KMS-11 (cell line): ENCODE measurements around the gene DLK2.
"Not testable (repeated sequence)": the region's sequence is repeated elsewhere in the genome, so short reads cannot be mapped to it uniquely, and the experiment has no call there.

Source experiments
- H2AFZ ChIP-seq: fragments of 200-600 bp; sonication (generic); 2 replicates; pipeline ENCODE4 v1.6.1; 2016; ENCODE audit warnings: antibody characterized with exemption, mixed run types, low read depth
- H3K27ac ChIP-seq: fragments of 200-600 bp; sonication (generic); 2 replicates; pipeline ENCODE4 v1.6.1; 2016; ENCODE audit warnings: mild to moderate bottlenecking, mixed run types
- H3K27me3 ChIP-seq: fragments of 200-600 bp; sonication (generic); 2 replicates; pipeline ENCODE4 v1.6.1; 2017; ENCODE audit warnings: mild to moderate bottlenecking, low read depth, mixed run types, moderate library complexity; ENCODE audit not compliant: insufficient read depth
- H3K36me3 ChIP-seq: fragments of 200-600 bp; sonication (generic); 2 replicates; pipeline ENCODE4 v1.6.1; 2017; ENCODE audit warnings: mild to moderate bottlenecking, mixed run types; ENCODE audit not compliant: insufficient read depth
- H3K4me1 ChIP-seq: fragments of 200-600 bp; sonication (generic); 2 replicates; pipeline ENCODE4 v1.6.1; 2016; ENCODE audit warnings: mild to moderate bottlenecking, low read depth, mixed run types; ENCODE audit not compliant: poor library complexity, severe bottlenecking
- H3K4me2 ChIP-seq: fragments of 200-600 bp; sonication (generic); 2 replicates; pipeline ENCODE4 v1.7.0; 2016; ENCODE audit warnings: mild to moderate bottlenecking, mixed run types
- H3K4me3 ChIP-seq: fragments of 200-600 bp; sonication (generic); IDR thresholded peaks from 2 replicates; pipeline ENCODE4 v1.6.1; 2017; ENCODE audit warnings: low read depth, low read length, mixed read lengths; ENCODE audit not compliant: insufficient read depth
- H3K79me2 ChIP-seq: fragments of 200-600 bp; sonication (generic); 2 replicates; pipeline ENCODE4 v1.6.1; 2016; ENCODE audit warnings: low read depth, mixed run types; ENCODE audit not compliant: insufficient read depth
- H3K9ac ChIP-seq: fragments of 200-600 bp; sonication (generic); 2 replicates; pipeline ENCODE4 v1.6.1; 2016; ENCODE audit warnings: mild to moderate bottlenecking, mixed run types
- H4K20me1 ChIP-seq: fragments of 200-600 bp; sonication (generic); 2 replicates; pipeline ENCODE4 v1.6.1; 2016; ENCODE audit warnings: mild to moderate bottlenecking, mixed run types; ENCODE audit not compliant: insufficient read depth
- TF ChIP-seq, protein P1 (sequence below): fragments of 200-600 bp; sonication (generic); conservative IDR thresholded peaks from 2 replicates; pipeline ENCODE4 v1.6.1; 2017; ENCODE audit warnings: low read depth, mild to moderate bottlenecking, antibody characterized with exemption, low read length, moderate library complexity, mixed read lengths

The DLK2 gene

DNA sequence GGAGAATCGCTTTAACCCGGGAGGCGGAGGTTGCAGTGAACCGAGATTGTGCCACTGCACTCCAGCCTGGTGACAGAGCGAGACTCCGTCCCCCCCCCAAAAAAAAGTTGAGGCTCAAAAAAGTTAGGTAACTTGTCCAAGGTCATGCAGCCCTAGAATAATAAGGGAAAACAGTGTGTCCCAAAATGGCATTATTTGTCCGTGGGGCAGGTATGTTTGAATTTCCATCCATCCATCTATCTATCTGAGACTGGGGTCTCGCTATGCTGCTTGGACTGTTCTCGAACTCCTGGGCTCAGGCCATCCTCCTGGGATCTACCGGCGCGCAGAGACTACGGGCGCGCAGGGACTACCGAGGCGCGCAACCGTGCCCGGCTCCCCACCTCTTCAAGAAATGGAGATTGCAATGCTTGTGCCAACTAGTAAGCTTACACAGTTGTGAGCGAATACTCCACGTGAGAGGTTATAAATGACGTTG lies 28.4 kb downstream of the DLK2 start:
- H3K9ac ChIP-seq = peak overlapping the region; percentile 72
- H3K27ac ChIP-seq = peak overlapping the region; percentile 65
- H2AFZ ChIP-seq = peak overlapping the region; percentile 99
- peaks cover 14% of the 10 kb centered on the region for H3K4me1 ChIP-seq
- H3K4me2 ChIP-seq = peak overlapping the region; percentile 77
- H3K36me3 ChIP-seq = no peaks in the 10 kb centered on the region
- H3K27me3 ChIP-seq = no peaks in the 10 kb centered on the region
- peak overlapping the region; percentile 13 for H3K4me3 ChIP-seq
- no peaks in the 10 kb centered on the region for H4K20me1 ChIP-seq
- TF ChIP-seq, protein P1, sequence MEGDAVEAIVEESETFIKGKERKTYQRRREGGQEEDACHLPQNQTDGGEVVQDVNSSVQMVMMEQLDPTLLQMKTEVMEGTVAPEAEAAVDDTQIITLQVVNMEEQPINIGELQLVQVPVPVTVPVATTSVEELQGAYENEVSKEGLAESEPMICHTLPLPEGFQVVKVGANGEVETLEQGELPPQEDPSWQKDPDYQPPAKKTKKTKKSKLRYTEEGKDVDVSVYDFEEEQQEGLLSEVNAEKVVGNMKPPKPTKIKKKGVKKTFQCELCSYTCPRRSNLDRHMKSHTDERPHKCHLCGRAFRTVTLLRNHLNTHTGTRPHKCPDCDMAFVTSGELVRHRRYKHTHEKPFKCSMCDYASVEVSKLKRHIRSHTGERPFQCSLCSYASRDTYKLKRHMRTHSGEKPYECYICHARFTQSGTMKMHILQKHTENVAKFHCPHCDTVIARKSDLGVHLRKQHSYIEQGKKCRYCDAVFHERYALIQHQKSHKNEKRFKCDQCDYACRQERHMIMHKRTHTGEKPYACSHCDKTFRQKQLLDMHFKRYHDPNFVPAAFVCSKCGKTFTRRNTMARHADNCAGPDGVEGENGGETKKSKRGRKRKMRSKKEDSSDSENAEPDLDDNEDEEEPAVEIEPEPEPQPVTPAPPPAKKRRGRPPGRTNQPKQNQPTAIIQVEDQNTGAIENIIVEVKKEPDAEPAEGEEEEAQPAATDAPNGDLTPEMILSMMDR = no peak
- no peaks in the 10 kb centered on the region; the same call in 1 of the 2 replicates for H3K79me2 ChIP-seq

DNA sequence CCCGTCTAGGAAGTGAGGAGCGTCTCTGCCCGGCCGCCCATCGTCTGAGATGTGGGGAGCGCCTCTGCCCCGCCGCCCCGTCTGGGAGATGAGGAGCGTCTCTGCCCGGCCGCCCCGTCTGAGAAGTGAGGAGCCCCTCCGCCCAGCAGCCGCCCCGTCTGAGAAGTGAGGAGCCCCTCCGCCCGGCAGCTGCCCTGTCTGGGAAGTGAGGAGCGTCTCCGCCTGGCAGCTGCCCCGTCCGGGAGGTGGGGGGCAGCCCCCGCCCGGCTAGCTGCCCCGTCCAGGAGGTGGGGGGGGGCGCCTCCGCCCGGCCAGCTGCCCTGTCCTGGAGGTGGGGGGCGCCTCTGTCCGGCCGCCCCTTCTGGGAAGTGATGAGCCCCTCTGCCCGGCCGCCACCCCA lies 30.3 kb downstream of the DLK2 start:
- H3K4me1 ChIP-seq = peaks cover 14% of the 10 kb centered on the region
- H3K4me3 ChIP-seq, H2AFZ ChIP-seq, H3K27ac ChIP-seq, H3K4me2 ChIP-seq, H3K27me3 ChIP-seq, H3K9ac ChIP-seq, H3K79me2 ChIP-seq, H3K36me3 ChIP-seq, H4K20me1 ChIP-seq: not testable (repeated sequence)

DNA sequence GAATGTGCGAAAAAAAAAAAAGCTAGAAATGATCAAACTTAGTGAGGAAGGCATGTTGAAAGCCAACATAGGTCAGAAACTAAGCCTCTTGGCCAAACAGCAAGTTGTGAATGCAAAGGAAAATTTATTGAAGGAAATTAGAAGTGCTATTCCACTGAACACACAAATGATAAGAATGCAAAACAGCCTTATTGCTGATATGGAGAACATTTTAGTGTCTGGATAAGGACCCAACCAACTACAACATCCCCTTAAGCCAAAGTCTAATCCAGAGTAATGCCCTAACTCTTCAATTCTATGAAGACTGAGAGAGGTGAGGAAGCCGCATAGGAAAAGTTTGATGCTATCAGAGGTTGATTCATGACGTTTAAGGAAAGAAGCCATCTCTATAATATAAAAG lies 33.5 kb downstream of the DLK2 start:
- Histone ChIP-seq H3K27ac (no peak overlapping the region), H3K79me2 (no peaks in the 10 kb centered on the region), H3K4me3 (no peak overlapping the region), H3K36me3 (no peaks in the 10 kb centered on the region), H2AFZ (no peak overlapping the region), H3K4me2 (no peak overlapping the region), H3K4me1 (no peaks in the 10 kb centered on the region), H4K20me1 (no peaks in the 10 kb centered on the region), H3K27me3 (no peaks in the 10 kb centered on the region), H3K9ac (no peak overlapping the region)
- TF ChIP-seq, protein P1 = no peak

DNA sequence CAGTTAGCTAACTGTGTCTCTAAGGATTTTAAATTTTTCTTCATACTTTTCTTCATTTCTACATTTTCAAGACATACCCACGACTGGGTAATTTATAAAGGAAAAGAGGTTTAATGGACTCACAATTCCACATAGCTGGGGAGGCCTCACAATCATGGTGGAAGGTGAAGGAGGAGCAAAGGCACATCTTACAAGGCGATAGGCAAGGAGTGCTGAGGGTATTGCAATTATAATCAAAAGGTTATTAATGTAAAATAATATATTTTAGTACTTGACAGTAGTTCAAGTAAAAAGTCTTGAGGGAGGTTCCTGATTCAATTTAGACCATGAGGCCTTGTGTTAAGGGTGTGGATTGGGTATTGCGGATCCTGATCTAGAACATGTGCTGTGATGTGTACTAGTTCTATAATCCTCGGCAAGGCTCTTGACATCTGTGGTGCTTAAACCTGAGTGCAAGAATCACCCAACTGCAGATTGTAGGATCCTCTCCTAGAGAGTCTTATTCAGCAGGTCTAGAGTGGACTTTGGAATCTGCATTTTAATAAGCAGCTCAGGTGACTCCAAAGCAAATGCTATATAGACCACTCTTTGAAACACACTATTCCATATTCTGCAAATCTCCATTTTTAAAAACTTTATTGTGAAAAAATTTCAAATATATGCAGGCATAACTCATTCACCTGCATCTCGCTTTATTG lies 35.2 kb downstream of the DLK2 start:
- H3K27ac ChIP-seq = no peak overlapping the region

DNA sequence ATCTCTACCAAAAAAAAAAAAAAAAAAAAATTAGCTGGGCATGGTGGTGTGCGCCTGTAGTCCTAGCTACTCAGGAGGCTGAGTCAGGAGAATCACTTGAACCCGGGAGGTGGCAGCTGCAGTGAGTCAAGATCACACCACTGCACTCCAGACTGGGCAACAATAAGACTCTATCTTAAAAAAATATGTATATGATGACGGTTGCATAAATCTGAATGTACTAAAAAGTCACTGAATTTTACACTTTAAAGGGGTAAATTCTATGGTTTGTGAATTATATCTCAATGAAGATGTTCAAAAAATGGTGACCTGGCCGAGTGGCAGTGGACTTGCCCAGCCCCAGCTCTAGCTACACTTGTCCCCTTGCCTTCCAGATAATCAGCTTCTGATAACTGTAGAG lies 38.4 kb downstream of the DLK2 start:
- H3K27ac ChIP-seq = no peak overlapping the region
- no peaks in the 10 kb centered on the region for H3K27me3 ChIP-seq
- H2AFZ ChIP-seq = no peak overlapping the region
- TF ChIP-seq, protein P1 = no peak
- no peaks in the 10 kb centered on the region for H3K36me3 ChIP-seq
- H3K9ac ChIP-seq = no peak overlapping the region
- H3K79me2 ChIP-seq = no peaks in the 10 kb centered on the region
- no peaks in the 10 kb centered on the region for H4K20me1 ChIP-seq
- no peaks in the 10 kb centered on the region for H3K4me1 ChIP-seq
- no peak overlapping the region for H3K4me2 ChIP-seq
- H3K4me3 ChIP-seq = no peak overlapping the region

More for the DNA sequence above, 35.2 kb downstream of the DLK2 start:
- H2AFZ ChIP-seq = no peak overlapping the region
- H3K36me3 ChIP-seq = no peaks in the 10 kb centered on the region
- H3K79me2 ChIP-seq = no peaks in the 10 kb centered on the region
- no peak overlapping the region for H3K9ac ChIP-seq
- no peaks in the 10 kb centered on the region for H3K4me1 ChIP-seq
- TF ChIP-seq, protein P1 = no peak
- no peak overlapping the region for H3K4me3 ChIP-seq
- H3K27me3 ChIP-seq = no peaks in the 10 kb centered on the region
- H3K4me2 ChIP-seq = no peak overlapping the region
- H4K20me1 ChIP-seq = no peaks in the 10 kb centered on the region

DNA sequence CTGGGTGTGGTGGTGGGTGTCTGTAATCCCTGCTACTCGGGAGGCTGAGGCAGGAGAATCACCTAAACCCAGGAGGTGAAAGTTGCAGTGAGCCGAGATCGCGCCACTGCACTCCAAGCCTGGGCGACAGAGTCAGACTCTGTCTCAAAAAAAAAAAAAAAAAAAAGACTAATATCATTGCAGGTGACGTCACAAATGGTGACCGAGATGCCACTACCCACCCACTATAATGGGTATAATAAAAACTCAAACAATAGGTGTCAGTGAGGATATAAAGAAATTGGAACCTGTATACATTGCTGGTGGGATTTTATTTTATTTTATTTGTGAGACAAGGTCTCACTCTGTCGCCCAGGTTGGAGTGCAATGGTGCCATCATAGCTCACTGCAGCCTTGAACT lies 40.1 kb downstream of the DLK2 start:
- not testable (repeated sequence) for H3K36me3 ChIP-seq, H3K27me3 ChIP-seq, H3K4me2 ChIP-seq, H4K20me1 ChIP-seq, H2AFZ ChIP-seq, H3K79me2 ChIP-seq, H3K4me1 ChIP-seq, H3K4me3 ChIP-seq, H3K9ac ChIP-seq, H3K27ac ChIP-seq
